K562 (cell line): Measurements from ENCODE around the gene ANKRD33. TPM values are rescaled to one million over a fixed set of nuclear protein-coding genes. Genes with fewer than 3 reads are reported as not detected.

Experiments
- ATAC-seq: fragments of 200-7000 bp; cut with Tn5 transposase; 3 replicates; pipeline ENCODE4 v1.9.1; 2020; ENCODE audit warnings: moderate library complexity
- BruUV-seq: library from RNA; stranded (reverse); fragments of 400-500 nt; replicated peaks from 2 replicates; lab custom pipeline; 2021; lab: Mats Ljungman, UMichigan
- CTCF ChIA-PET: fragments of 300-600 bp; formaldehyde crosslinking; extraction: SDS; loops from one replicate; lab custom pipeline; 2021; ENCODE audit warnings: low intra/inter-chr PET ratio; lab: Yijun Ruan, JAX
- POLR2A ChIA-PET: fragments of 300-600, 350-650 bp; sonication (Branson Sonifier 250); formaldehyde crosslinking; extraction: SDS; loops from one replicate; lab custom pipeline; 2021; ENCODE audit warnings: antibody characterized with exemption, inconsistent platforms; lab: Yijun Ruan, JAX
- DNase-seq, 4 experiments: peaks; one replicate each; pipeline versions ENCODE4 v3.0.0 to v3.0.0-alpha.2; 2011 to 2018; ENCODE audit warnings: low spot score in 3 of 4, mixed read lengths in 3 of 4; ENCODE audit errors: extremely low read depth in 1 of 4
- FAIRE-seq: peaks from 2 replicates; lab custom pipeline; 2011; peaks lifted over from hg19 to GRCh38; lab: Jason Lieb, UNC
- H2AFZ ChIP-seq: 2 replicates; pipeline ENCODE4 v1.6.0; 2011; ENCODE audit warnings: low read depth, low read length, control low read depth, inconsistent platforms
- H3K27ac ChIP-seq: fragments of 200-600 bp; 3 replicates; pipeline ENCODE4 v1.8.0; 2011; ENCODE audit warnings: low read depth, mild to moderate bottlenecking, control low read depth, inconsistent platforms, low read length, moderate library complexity, mixed read lengths; ENCODE audit errors: extremely low read depth
- H3K27me3 ChIP-seq, 2 experiments: fragments of 300-600 bp in 1 of 2; 2 replicates in 1 of 2; 3 replicates in 1 of 2; pipeline versions ENCODE4 v1.6.0 to v1.8.0; 2011; ENCODE audit warnings: inconsistent platforms in 2 of 2, low read length in 2 of 2, mild to moderate bottlenecking in 1 of 2, mixed read lengths in 1 of 2, moderate library complexity in 1 of 2; ENCODE audit not compliant: control insufficient read depth in 2 of 2, insufficient read depth in 2 of 2
- H3K36me3 ChIP-seq: fragments of 300-600 bp; 3 replicates; pipeline ENCODE4 v1.8.0; 2011; ENCODE audit warnings: mild to moderate bottlenecking, low read length, inconsistent platforms; ENCODE audit not compliant: control insufficient read depth, insufficient read depth
- H3K4me1 ChIP-seq, 2 experiments: fragments of 200-600 bp in 1 of 2; replicated peaks in 1 of 2; 2 replicates in 1 of 2; 3 replicates in 1 of 2; pipeline versions ENCODE4 v1.5.1 to v1.8.0; 2011; ENCODE audit warnings: inconsistent platforms in 2 of 2, low read length in 2 of 2, mild to moderate bottlenecking in 1 of 2, mixed read lengths in 1 of 2, moderate library complexity in 1 of 2; ENCODE audit not compliant: control insufficient read depth in 2 of 2, insufficient read depth in 2 of 2
- H3K4me2 ChIP-seq: 2 replicates; pipeline ENCODE4 v1.6.1; 2011; ENCODE audit warnings: low read length, control low read depth, inconsistent platforms, mixed read lengths; ENCODE audit not compliant: insufficient read depth
- H3K4me3 ChIP-seq: fragments of 200-600 bp; sonication (generic), shearing (Covaris generic); 2 replicates; pipeline ENCODE4 v1.5.1; 2016; ENCODE audit warnings: control low read depth, inconsistent platforms
- H3K79me2 ChIP-seq: fragments of 200-600 bp; 3 replicates; pipeline ENCODE4 v1.8.0; 2011; ENCODE audit warnings: low read length, inconsistent platforms; ENCODE audit not compliant: control insufficient read depth, insufficient read depth
- H3K9ac ChIP-seq, 2 experiments: 2 replicates each; pipeline versions ENCODE4 v1.6.0 to v1.6.1; 2011; ENCODE audit warnings: low read depth in 2 of 2, low read length in 2 of 2, control low read depth in 1 of 2, inconsistent platforms in 1 of 2, mild to moderate bottlenecking in 1 of 2, mixed read lengths in 1 of 2; ENCODE audit not compliant: insufficient read depth in 1 of 2
- H3K9me1 ChIP-seq: one replicate; pipeline ENCODE4 v1.6.0; 2011; ENCODE audit warnings: inconsistent platforms, mild to moderate bottlenecking, low read length, moderate library complexity; ENCODE audit not compliant: control insufficient read depth, insufficient read depth
- H3K9me3 ChIP-seq: replicated peaks from 2 replicates; pipeline ENCODE4 v1.5.1; 2011; ENCODE audit warnings: low read depth, low read length, inconsistent platforms; ENCODE audit not compliant: control insufficient read depth, insufficient read depth
- H4K20me1 ChIP-seq: replicated peaks from 2 replicates; pipeline ENCODE4 v1.6.1; 2011; ENCODE audit warnings: low read length, inconsistent platforms, mixed read lengths; ENCODE audit not compliant: control insufficient read depth, insufficient read depth
- CCNT2 ChIP-seq: IDR thresholded peaks from 2 replicates; pipeline ENCODE4 v1.6.1; 2011; ENCODE audit warnings: borderline replicate concordance, low read depth, mild to moderate bottlenecking, moderate library complexity, mixed read lengths, low read length; ENCODE audit not compliant: insufficient read length; ENCODE audit errors: extremely low read depth
- DNMT1 ChIP-seq: fragments of 450-650 bp; IDR thresholded peaks from 2 replicates; pipeline ENCODE4 v1.6.1; 2016; ENCODE audit warnings: antibody characterized with exemption, mild to moderate bottlenecking
- HNRNPUL1 ChIP-seq: fragments of 200-400 bp; formaldehyde crosslinking; IDR thresholded peaks from 2 replicates; pipeline ENCODE4 v1.6.1; 2017; ENCODE audit warnings: low read length
- KLF16 ChIP-seq: IDR thresholded peaks from 2 replicates; pipeline ENCODE4 v1.6.1; 2016; ENCODE audit warnings: antibody characterized with exemption
- MCM7 ChIP-seq, 2 experiments: fragments of 450-650 bp; IDR thresholded peaks; 2 replicates each; pipeline ENCODE4 v1.6.1; 2016 to 2018
- MEF2D ChIP-seq: conservative IDR thresholded peaks from 2 replicates; pipeline ENCODE4 v1.6.1; 2016; ENCODE audit warnings: low read depth, missing genetic modification characterization, missing compliant biosample characterization
- NFRKB ChIP-seq: fragments of 450-650 bp; IDR thresholded peaks from 2 replicates; pipeline ENCODE4 v1.6.1; 2016; ENCODE audit warnings: low read depth
- PCBP1 ChIP-seq: fragments of 200-400 bp; formaldehyde crosslinking; IDR thresholded peaks from 2 replicates; pipeline ENCODE4 v1.6.1; 2018; ENCODE audit warnings: mild to moderate bottlenecking, low read depth, low read length; ENCODE audit not compliant: poor library complexity, severe bottlenecking
- PTBP1 ChIP-seq: fragments of 200-400 bp; formaldehyde crosslinking; IDR thresholded peaks from 2 replicates; pipeline ENCODE4 v1.6.1; 2017; ENCODE audit warnings: low read depth, low read length
- SMARCB1 ChIP-seq: IDR thresholded peaks from 2 replicates; pipeline ENCODE4 v1.6.1; 2011; ENCODE audit warnings: improper control_type of control experiment, low read depth; ENCODE audit not compliant: insufficient read length
- SP2 ChIP-seq: IDR thresholded peaks from 2 replicates; pipeline ENCODE4 v1.6.1; 2011; ENCODE audit warnings: mild to moderate bottlenecking, low read depth, low read length, moderate library complexity; ENCODE audit not compliant: poor library complexity, severe bottlenecking; ENCODE audit errors: extremely low read depth
- WGBS: fragments of 100-300 bp; shearing (Covaris generic); methylation state at CpG from one replicate; pipeline ENCODE4 v1.1.6; 2016; ENCODE audit warnings: low coverage, mixed read lengths; ENCODE audit not compliant: insufficient coverage; ENCODE audit errors: missing lambda C conversion rate; 5-methylcytosine and 5-hydroxymethylcytosine counted together
- in situ Hi-C: fragments of 300-500 bp; cut with MboI; formaldehyde crosslinking; loops from 4 replicates; pipeline ENCODE4 v1.15.0; 2018; ENCODE audit warnings: inconsistent platforms, mixed read lengths
- intact Hi-C: fragments of 100-400 bp; cut with micrococcal nuclease; formaldehyde crosslinking; loops from 2 replicates; pipeline ENCODE4 v1.14.2; 2022
- polyA plus RNA-seq, 8 experiments: library from polyadenylated mRNA; depleted of rRNA in 4 of 8; stranded (reverse) in 5 of 8; unstranded in 3 of 8; fragments of >200 nt; fragmentation: Nextera tagmentation in 2 of 8; fragmentation: Illumina TruSeq in 1 of 8; extraction: Ambion mirVana in 2 of 8; extraction: Trizol in 1 of 8; gene quantifications; 2 replicates each; pipeline versions ENCODE4 v1.2.1 to v1.2.3, GENCODE V29; 2011 to 2014; ENCODE audit warnings: inconsistent platforms in 1 of 8, missing spikeins in 1 of 8
- total RNA-seq, 7 experiments: library from RNA; depleted of rRNA in 6 of 7; stranded (reverse); fragments of >200 nt in 6 of 7; fragmentation: Illumina TruSeq in 2 of 7; extraction: Trizol in 2 of 7; gene quantifications; 2 replicates each; pipeline versions ENCODE4 v1.2.1 to v1.2.3, GENCODE V29; 2011 to 2021; ENCODE audit warnings: low replicate concordance in 1 of 7
- TF ChIP-seq, protein P1 (sequence below): fragments of 250-450 bp; sonication (Bioruptor Pico); IDR thresholded peaks from 2 replicates; pipeline ENCODE4 v1.8.0; 2022; ENCODE audit warnings: inconsistent platforms, mild to moderate bottlenecking, moderate library complexity, borderline replicate concordance
- TF ChIP-seq, protein P2 (sequence below), 2 experiments: IDR thresholded peaks; 2 replicates each; pipeline ENCODE4 v1.6.1; 2011; ENCODE audit warnings: borderline replicate concordance in 1 of 2, control low read depth in 1 of 2, low read depth in 1 of 2, low read length in 1 of 2, mild to moderate bottlenecking in 1 of 2, mixed read lengths in 1 of 2, moderate library complexity in 1 of 2; ENCODE audit not compliant: insufficient read depth in 1 of 2, insufficient read length in 1 of 2, poor library complexity in 1 of 2, severe bottlenecking in 1 of 2; ENCODE audit errors: extremely low read depth in 1 of 2

ANKRD33 gene
- total and polyA plus RNA-seq, 9 of the 15 experiments (the other 6 are each of a cell fraction or from before 2014, with no cell fraction given): 0.04 to 0.11 (median 0.07) TPM; not detected in 4

DNA sequence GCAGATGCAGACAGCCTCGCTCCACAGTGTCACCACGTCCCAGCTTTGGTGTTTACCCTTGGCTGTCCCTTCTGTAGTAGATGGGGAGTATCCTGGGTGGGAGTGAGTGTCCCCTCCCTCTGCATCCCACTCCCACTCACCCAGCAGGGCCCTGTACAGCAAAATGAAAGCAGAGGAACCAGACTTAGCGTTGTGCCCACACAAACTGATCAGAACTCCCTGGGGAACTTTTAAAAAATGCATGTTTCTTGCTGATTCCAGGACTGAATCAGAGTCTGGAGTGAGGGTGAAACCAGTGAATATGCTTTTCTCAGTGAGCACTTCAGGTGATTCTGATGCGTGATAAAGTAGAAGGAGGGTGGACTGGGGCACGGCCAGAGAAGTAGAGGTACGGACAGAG lies 22.3 kb downstream of the ANKRD33 start:
- no TSS peak for BruUV-seq
- 54% methylated on average over 6 of the region's 6 CpGs for WGBS
- FAIRE-seq (no peak), ATAC-seq (no peak), DNase-seq (no peak)
- CTCF ChIA-PET: no interaction called here
- H3K9me3 ChIP-seq: no peaks in the 10 kb centered on the region
- no peaks in the 10 kb centered on the region for H3K9me1 ChIP-seq
- H3K27me3 ChIP-seq: no peaks in the 10 kb centered on the region
- in situ Hi-C loops (no loop called here), intact Hi-C loops (no loop called here)
- no peak overlapping the region for H3K4me2 ChIP-seq
- no peaks in the 10 kb centered on the region for H4K20me1 ChIP-seq
- H3K79me2 ChIP-seq: no peaks in the 10 kb centered on the region
- peak overlapping the region in 1 of 2 experiments; percentile 48; a peak in 1 of 4 replicates for H3K9ac ChIP-seq
- TF ChIP-seq, protein P1, sequence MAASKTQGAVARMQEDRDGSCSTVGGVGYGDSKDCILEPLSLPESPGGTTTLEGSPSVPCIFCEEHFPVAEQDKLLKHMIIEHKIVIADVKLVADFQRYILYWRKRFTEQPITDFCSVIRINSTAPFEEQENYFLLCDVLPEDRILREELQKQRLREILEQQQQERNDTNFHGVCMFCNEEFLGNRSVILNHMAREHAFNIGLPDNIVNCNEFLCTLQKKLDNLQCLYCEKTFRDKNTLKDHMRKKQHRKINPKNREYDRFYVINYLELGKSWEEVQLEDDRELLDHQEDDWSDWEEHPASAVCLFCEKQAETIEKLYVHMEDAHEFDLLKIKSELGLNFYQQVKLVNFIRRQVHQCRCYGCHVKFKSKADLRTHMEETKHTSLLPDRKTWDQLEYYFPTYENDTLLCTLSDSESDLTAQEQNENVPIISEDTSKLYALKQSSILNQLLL (CRISPR knock-in tag): no peak
- no peak for TF ChIP-seq MCM7 (IDR thresholded peaks at IDR 0.05)
- no peak for TF ChIP-seq PTBP1
- no peak for TF ChIP-seq HNRNPUL1
- TF ChIP-seq, all 486 proteins: peak for 0
- H3K4me3 ChIP-seq: no peak overlapping the region
- no peak overlapping the region; the same call in 1 of the 2 replicates for H2AFZ ChIP-seq
- POLR2A ChIA-PET: no interaction called here
- no peaks in the 10 kb centered on the region for H3K36me3 ChIP-seq
- no peak overlapping the region for H3K27ac ChIP-seq
- H3K4me1 ChIP-seq: peaks cover 51 to 69% of the 10 kb centered on the region in 2 experiments

DNA sequence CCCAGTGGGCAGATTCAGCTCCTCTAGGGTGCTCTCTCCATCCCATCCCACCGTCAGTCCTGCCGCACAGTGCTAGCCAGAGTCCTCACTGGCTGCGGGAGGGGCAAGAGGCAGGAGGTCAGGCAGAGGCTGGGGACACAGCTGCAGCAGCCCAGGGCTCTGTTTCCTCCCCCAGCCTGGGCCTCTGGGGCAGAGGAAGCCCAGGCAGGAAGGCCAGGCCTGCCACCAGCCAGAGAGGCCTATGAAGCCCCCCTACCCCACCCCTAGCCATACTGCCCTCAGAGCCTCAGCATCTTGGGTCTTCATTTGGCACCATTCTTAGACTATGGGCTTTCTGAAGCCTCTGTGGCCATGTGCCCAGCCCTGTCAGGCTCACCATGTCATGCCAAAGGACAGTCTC lies 22.8 kb downstream of the ANKRD33 start:
- Histone ChIP-seq H3K36me3 (no peaks in the 10 kb centered on the region), H3K9me3 (no peaks in the 10 kb centered on the region), H3K4me1 (peaks cover 52 to 71% of the 10 kb centered on the region in 2 experiments), H2AFZ (no peak overlapping the region), H3K9me1 (no peaks in the 10 kb centered on the region), H3K79me2 (no peaks in the 10 kb centered on the region), H3K27ac (no peak overlapping the region), H3K27me3 (no peaks in the 10 kb centered on the region; a peak in 1 of 5 replicates), H3K9ac (peak overlapping the region in 1 of 2 experiments; percentile 57; a peak in 2 of 4 replicates), H3K4me3 (no peak overlapping the region), H4K20me1 (peaks cover 3% of the 10 kb centered on the region), H3K4me2 (no peak overlapping the region)
- ChIA-PET CTCF (no interaction called here), POLR2A (no interaction called here)
- DNase-seq (no peak), FAIRE-seq (no peak), ATAC-seq (no peak)
- no TSS peak for BruUV-seq
- in situ Hi-C loops (no loop called here), intact Hi-C loops (no loop called here)
- WGBS: 24% methylated on average over 2 of the region's 3 CpGs
- TF ChIP-seq SP2: no peak
- TF ChIP-seq, protein P2, sequence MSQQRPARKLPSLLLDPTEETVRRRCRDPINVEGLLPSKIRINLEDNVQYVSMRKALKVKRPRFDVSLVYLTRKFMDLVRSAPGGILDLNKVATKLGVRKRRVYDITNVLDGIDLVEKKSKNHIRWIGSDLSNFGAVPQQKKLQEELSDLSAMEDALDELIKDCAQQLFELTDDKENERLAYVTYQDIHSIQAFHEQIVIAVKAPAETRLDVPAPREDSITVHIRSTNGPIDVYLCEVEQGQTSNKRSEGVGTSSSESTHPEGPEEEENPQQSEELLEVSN (IDR thresholded peaks at IDR 0.05; ENCODE audit: borderline replicate concordance in 1 of 2, extremely low read depth in 1 of 2, insufficient read depth in 1 of 2, insufficient read length in 1 of 2, low read depth in 1 of 2, low read length in 1 of 2, poor library complexity in 1 of 2, severe bottlenecking in 1 of 2): no peak
- TF ChIP-seq CCNT2: no peak
- no peak for TF ChIP-seq DNMT1
- TF ChIP-seq MEF2D (tag): no peak
- TF ChIP-seq KLF16: no peak
- TF ChIP-seq PCBP1: no peak
- TF ChIP-seq NFRKB: no peak
- no peak for TF ChIP-seq SMARCB1
